ENCODE data around the gene HCFC1. TPM values are rescaled to one million over a fixed set of nuclear protein-coding genes. Genes with fewer than 3 reads are reported as not detected.

The HCFC1 gene
- total RNA-seq, 1 donor from 2014 or later, result 59.7 TPM

DNA sequence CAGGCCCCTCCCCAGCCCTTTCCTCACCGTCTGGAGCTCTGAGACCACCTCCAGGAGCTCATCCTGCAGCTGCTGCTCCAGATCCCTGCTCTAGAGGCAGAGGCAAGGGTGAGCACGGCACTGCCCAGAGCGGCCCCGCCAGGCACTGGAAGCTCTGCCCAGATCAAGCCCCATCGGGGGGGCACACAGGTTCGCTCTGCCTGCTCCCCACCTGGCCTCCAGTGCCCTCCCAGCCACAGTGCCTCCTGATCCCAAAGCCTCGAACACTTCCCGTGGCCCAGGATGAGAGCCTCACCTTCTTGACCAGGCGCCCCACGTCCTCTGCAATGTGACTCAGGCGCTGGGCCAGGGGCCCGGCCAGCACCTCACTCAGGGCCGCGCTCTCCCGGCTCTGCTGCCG, 50.5 kb downstream of the HCFC1 start:
- H3K4me3 ChIP-seq (ENCODE audit: low read depth, low read length), result no peak overlapping the region
- DNase-seq (ENCODE audit: low read depth), result no peak
- TF ChIP-seq, protein P1, sequence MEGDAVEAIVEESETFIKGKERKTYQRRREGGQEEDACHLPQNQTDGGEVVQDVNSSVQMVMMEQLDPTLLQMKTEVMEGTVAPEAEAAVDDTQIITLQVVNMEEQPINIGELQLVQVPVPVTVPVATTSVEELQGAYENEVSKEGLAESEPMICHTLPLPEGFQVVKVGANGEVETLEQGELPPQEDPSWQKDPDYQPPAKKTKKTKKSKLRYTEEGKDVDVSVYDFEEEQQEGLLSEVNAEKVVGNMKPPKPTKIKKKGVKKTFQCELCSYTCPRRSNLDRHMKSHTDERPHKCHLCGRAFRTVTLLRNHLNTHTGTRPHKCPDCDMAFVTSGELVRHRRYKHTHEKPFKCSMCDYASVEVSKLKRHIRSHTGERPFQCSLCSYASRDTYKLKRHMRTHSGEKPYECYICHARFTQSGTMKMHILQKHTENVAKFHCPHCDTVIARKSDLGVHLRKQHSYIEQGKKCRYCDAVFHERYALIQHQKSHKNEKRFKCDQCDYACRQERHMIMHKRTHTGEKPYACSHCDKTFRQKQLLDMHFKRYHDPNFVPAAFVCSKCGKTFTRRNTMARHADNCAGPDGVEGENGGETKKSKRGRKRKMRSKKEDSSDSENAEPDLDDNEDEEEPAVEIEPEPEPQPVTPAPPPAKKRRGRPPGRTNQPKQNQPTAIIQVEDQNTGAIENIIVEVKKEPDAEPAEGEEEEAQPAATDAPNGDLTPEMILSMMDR (conservative IDR thresholded peaks at IDR 0.05; ENCODE audit: low read depth, low read length), result no peak

DNA sequence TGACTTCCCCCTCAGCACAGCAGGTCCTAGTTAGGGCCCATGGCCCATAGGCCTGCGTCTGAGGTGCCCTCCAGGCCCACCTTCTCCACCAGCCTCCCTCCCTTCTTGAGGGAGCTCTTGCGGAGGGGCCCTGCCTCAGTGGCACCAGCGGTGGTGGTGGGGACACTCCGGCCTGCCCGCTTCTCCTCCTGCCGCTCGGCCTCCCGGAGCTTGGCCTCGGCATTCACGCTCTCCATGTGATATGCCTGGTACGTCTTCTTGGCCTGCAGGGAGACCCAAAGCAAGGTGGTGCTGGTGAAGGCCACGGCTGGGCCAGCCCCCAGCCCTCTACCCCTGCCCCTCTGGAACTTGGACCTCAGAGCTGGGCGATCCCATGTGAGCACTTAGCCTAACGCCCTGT, 51.1 kb downstream of the HCFC1 start:
- H3K4me3 ChIP-seq (ENCODE audit: low read depth, low read length), result no peak overlapping the region
- TF ChIP-seq, protein P1 (conservative IDR thresholded peaks at IDR 0.05; ENCODE audit: low read depth, low read length), result no peak
- DNase-seq (ENCODE audit: low read depth), result no peak

DNA sequence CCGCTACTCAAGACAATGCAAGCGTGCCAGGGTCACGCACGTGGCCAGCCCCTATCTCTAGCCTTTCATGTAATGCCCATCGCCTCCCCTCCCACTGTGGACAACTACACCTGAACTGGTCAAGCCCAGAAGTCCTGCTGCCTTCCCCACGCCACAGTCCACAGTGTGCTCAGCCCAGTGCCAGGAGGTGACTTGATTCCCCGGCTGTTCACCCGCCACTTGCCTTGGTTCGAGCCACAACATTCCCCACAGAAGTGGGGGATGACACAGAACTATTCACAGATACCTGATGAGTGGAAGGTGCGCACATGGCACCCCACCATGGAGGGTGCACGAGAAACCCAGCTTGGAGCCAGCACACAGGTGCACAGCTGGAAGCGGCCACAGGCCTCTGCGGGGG, 52.3 kb downstream of the HCFC1 start:
- TF ChIP-seq, protein P1 (conservative IDR thresholded peaks at IDR 0.05; ENCODE audit: low read depth, low read length), result no peak
- no peak overlapping the region for H3K4me3 ChIP-seq (ENCODE audit: low read depth, low read length)
- no peak for DNase-seq (ENCODE audit: low read depth)

DNA sequence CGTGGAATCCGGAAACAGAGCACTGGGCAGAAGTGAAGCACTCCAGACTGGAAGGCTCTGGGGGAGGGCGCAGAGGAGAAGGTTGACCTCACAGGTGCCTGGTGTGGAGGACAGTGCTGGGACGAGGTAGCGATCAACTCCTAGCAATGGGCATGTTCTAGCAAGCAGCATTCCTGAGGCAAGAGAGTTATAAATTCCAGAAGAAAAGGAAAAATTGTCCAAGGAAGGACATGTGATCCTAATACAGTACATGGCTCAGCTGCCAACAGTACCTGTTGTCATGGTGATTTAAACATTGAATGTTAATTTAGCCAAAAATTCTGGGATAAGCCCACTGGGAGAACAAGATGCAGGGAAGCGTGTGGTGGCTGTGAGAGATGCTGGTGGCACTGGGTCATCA, 53.7 kb downstream of the HCFC1 start:
- TF ChIP-seq, protein P1 (conservative IDR thresholded peaks at IDR 0.05; ENCODE audit: low read depth, low read length), result no peak
- DNase-seq (ENCODE audit: low read depth), result no peak
- no peak overlapping the region for H3K4me3 ChIP-seq (ENCODE audit: low read depth, low read length)

DNA sequence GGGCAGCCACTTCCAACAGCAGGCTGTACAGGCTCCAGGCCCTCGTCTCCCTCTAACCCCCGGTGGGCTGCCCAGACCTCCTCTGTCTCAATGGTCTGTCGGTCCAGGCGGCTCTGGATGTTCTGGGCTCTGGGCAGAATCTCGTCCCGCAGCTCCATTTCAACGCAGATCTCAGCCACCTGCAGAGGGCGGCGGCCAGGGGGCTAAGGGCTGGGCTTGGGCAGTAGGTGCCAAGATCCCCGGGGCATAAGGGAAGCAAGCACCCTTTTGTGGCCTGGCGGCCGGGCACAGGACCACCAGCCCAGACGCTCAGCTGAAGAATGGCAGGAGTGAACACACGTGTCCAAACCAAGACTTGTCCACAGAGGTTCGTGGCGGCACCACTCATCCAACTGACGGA, 57.9 kb downstream of the HCFC1 start:
- TF ChIP-seq, protein P1 (conservative IDR thresholded peaks at IDR 0.05; ENCODE audit: low read depth, low read length), result no peak
- no peak for DNase-seq (ENCODE audit: low read depth)

DNA sequence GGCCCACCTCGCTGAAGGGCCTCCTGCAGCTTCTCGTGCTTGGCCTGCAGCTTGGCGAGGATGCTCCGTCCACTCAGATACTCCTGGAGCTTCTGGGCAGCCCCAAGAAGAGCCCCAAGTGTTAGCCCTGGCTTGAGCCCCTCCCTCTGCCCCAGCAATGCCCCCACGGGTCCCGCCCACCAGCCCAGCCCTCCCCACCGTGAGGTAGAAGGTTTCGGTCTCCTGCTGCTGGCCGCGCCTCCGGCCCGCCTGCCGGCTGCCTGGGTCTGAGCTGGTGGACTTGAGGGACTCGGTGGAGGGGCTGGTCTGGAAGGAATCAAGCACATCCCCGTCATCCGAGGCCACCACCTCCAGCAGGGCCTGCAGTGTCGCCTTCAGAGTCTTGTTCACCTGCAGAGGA, 58.4 kb downstream of the HCFC1 start:
- DNase-seq (ENCODE audit: low read depth), result no peak
- TF ChIP-seq, protein P1 (conservative IDR thresholded peaks at IDR 0.05; ENCODE audit: low read depth, low read length), result no peak
- no peak overlapping the region for H3K4me3 ChIP-seq (ENCODE audit: low read depth, low read length)

More for the DNA sequence above, 57.9 kb downstream of the HCFC1 start:
- H3K4me3 ChIP-seq (ENCODE audit: low read depth, low read length), result no peak overlapping the region

DNA sequence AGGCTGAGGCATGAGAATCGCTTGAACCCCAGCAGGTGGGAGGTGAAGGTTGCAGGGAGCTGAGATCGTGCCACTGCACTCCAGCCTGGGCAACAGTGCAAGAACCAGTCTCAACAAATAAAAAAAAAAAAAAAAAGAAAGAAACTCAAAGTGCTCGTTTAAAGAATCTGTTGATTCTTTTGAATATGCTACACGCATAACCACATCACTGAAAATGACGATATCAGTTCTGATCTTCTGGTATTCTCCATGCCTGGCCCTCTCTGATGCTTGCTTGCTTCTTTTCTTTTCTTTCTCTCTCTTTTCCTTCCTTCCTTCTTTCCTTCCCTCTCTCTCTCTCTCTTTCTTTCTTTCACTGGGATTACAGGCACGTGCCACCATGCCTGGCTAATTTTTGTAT, 59.8 kb downstream of the HCFC1 start:
- DNase-seq (ENCODE audit: low read depth), result no peak
- TF ChIP-seq, protein P1 (conservative IDR thresholded peaks at IDR 0.05; ENCODE audit: low read depth, low read length), result no peak

More for the DNA sequence above, 59.8 kb downstream of the HCFC1 start:
- H3K4me3 ChIP-seq (ENCODE audit: low read depth, low read length), result no peak overlapping the region
